Measurements from ENCODE around the gene ROBO1. TPM values are rescaled to one million over a fixed set of nuclear protein-coding genes. Genes with fewer than 3 reads are reported as not detected.

The ROBO1 gene
- total RNA-seq, 1 experiment from 2014 or later, result 67.6 TPM

- Histone ChIP-seq H3K4me1 (ENCODE audit: insufficient read depth, low read length, poor library complexity, severe bottlenecking) (peaks cover 5% of the 10 kb centered on the region), H3K27ac (ENCODE audit: low read depth, low read length, poor library complexity, severe bottlenecking) (no peak overlapping the region), H3K9me3 (ENCODE audit: low read depth, low read length, poor library complexity, severe bottlenecking) (no peaks in the 10 kb centered on the region), H3K4me3 (ENCODE audit: low read depth, low read length, poor library complexity, severe bottlenecking) (no peak overlapping the region), H3K27me3 (replicated peaks; ENCODE audit: insufficient read depth, low read depth, low read length, poor library complexity) (no peaks in the 10 kb centered on the region), H3K36me3 (ENCODE audit: insufficient read depth, low read length, poor library complexity, severe bottlenecking) (no peaks in the 10 kb centered on the region)
- BruUV-seq (replicated peaks), result no TSS peak
- ChIA-PET CTCF (no interaction called here), POLR2A (ENCODE audit: low non-redundant PET) (no interaction called here)
- intact Hi-C loops (cut with micrococcal nuclease; ENCODE audit: unreplicated experiment), result no loop called here
- no peak for DNase-seq (ENCODE audit: low spot score)
- TF ChIP-seq, protein P1, sequence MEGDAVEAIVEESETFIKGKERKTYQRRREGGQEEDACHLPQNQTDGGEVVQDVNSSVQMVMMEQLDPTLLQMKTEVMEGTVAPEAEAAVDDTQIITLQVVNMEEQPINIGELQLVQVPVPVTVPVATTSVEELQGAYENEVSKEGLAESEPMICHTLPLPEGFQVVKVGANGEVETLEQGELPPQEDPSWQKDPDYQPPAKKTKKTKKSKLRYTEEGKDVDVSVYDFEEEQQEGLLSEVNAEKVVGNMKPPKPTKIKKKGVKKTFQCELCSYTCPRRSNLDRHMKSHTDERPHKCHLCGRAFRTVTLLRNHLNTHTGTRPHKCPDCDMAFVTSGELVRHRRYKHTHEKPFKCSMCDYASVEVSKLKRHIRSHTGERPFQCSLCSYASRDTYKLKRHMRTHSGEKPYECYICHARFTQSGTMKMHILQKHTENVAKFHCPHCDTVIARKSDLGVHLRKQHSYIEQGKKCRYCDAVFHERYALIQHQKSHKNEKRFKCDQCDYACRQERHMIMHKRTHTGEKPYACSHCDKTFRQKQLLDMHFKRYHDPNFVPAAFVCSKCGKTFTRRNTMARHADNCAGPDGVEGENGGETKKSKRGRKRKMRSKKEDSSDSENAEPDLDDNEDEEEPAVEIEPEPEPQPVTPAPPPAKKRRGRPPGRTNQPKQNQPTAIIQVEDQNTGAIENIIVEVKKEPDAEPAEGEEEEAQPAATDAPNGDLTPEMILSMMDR (conservative IDR thresholded peaks at IDR 0.05; ENCODE audit: low read depth, low read length), result no peak
- TF ChIP-seq EZH2 (IDR thresholded peaks at IDR 0.05; ENCODE audit: borderline replicate concordance, low read depth, low read length, poor library complexity, severe bottlenecking), result no peak
Measured at GRCh38 chr3:79380581-79380980, 387.2 kb downstream of the ROBO1 start.

GRCh38 chr3:79378064-79378463 is 389.7 kb downstream of the ROBO1 start:
- no peak overlapping the region for H3K27ac ChIP-seq (ENCODE audit: low read depth, low read length, poor library complexity, severe bottlenecking)
- POLR2A ChIA-PET (ENCODE audit: low non-redundant PET), result no interaction called here
- no peak for TF ChIP-seq EZH2 (IDR thresholded peaks at IDR 0.05; ENCODE audit: borderline replicate concordance, low read depth, low read length, poor library complexity, severe bottlenecking)
- TF ChIP-seq, protein P1 (conservative IDR thresholded peaks at IDR 0.05; ENCODE audit: low read depth, low read length), result no peak
- no peak for DNase-seq (ENCODE audit: low spot score)
- intact Hi-C loops (cut with micrococcal nuclease; ENCODE audit: unreplicated experiment), result no loop called here
- no TSS peak for BruUV-seq (replicated peaks)
- H3K27me3 ChIP-seq (replicated peaks; ENCODE audit: insufficient read depth, low read depth, low read length, poor library complexity), result no peaks in the 10 kb centered on the region
- H3K9me3 ChIP-seq (ENCODE audit: low read depth, low read length, poor library complexity, severe bottlenecking), result no peaks in the 10 kb centered on the region
- no peak overlapping the region for H3K4me3 ChIP-seq (ENCODE audit: low read depth, low read length, poor library complexity, severe bottlenecking)
- CTCF ChIA-PET, result no interaction called here
- peaks cover 1% of the 10 kb centered on the region for H3K4me1 ChIP-seq (ENCODE audit: insufficient read depth, low read length, poor library complexity, severe bottlenecking)
- no peaks in the 10 kb centered on the region for H3K36me3 ChIP-seq (ENCODE audit: insufficient read depth, low read length, poor library complexity, severe bottlenecking)

GRCh38 chr3:79369306-79369705 is 398.5 kb downstream of the ROBO1 start:
- Histone ChIP-seq H3K4me3 (ENCODE audit: low read depth, low read length, poor library complexity, severe bottlenecking) (no peak overlapping the region), H3K4me1 (ENCODE audit: insufficient read depth, low read length, poor library complexity, severe bottlenecking) (peaks cover 4% of the 10 kb centered on the region), H3K9me3 (ENCODE audit: low read depth, low read length, poor library complexity, severe bottlenecking) (no peaks in the 10 kb centered on the region), H3K36me3 (ENCODE audit: insufficient read depth, low read length, poor library complexity, severe bottlenecking) (no peaks in the 10 kb centered on the region), H3K27me3 (replicated peaks; ENCODE audit: insufficient read depth, low read depth, low read length, poor library complexity) (no peaks in the 10 kb centered on the region), H3K27ac (ENCODE audit: low read depth, low read length, poor library complexity, severe bottlenecking) (no peak overlapping the region)
- TF ChIP-seq, protein P1 (conservative IDR thresholded peaks at IDR 0.05; ENCODE audit: low read depth, low read length), result peak; percentile 37
- TF ChIP-seq EZH2 (IDR thresholded peaks at IDR 0.05; ENCODE audit: borderline replicate concordance, low read depth, low read length, poor library complexity, severe bottlenecking), result no peak
- ChIA-PET POLR2A (ENCODE audit: low non-redundant PET) (no interaction called here), CTCF (no interaction called here)
- intact Hi-C loops (cut with micrococcal nuclease; ENCODE audit: unreplicated experiment), result loop anchor here (10.0 kb wide), 1 partner anchor 125 kb away; no protein-coding TSS in a partner anchor
- no TSS peak for BruUV-seq (replicated peaks)
- DNase-seq (ENCODE audit: low spot score), result peak; percentile 3

Measured in A673 (cell line).